Endothelial cell of umbilical vein (primary cell): ENCODE data around the gene CDC25A. TPM values are rescaled to one million over a fixed set of nuclear protein-coding genes. Genes with fewer than 3 reads are reported as not detected.

Source experiments
- BruUV-seq: library from RNA; stranded (reverse); fragments of 400-500 nt; replicated peaks from 2 replicates; lab custom pipeline; 2021; lab: Mats Ljungman, UMichigan
- CTCF ChIA-PET: fragments of 300-600, 350-600 bp; sonication (Branson Sonifier 250); formaldehyde crosslinking; loops from one replicate; lab custom pipeline; 2021; ENCODE audit warnings: antibody characterized with exemption, inconsistent platforms; lab: Charles Lee
- POLR2A ChIA-PET: fragments of 300-600, 350-600 bp; sonication (Branson Sonifier 250); formaldehyde crosslinking; loops from one replicate; lab custom pipeline; 2021; ENCODE audit warnings: antibody characterized with exemption, inconsistent platforms; lab: Charles Lee
- DNase-seq: peaks from one replicate; pipeline ENCODE4 v3.0.0-alpha.2; 2011; ENCODE audit warnings: low read depth, low spot score
- FAIRE-seq: peaks from 2 replicates; lab custom pipeline; 2011; peaks lifted over from hg19 to GRCh38; lab: Jason Lieb, UNC
- H2AFZ ChIP-seq: 2 replicates; pipeline ENCODE4 v1.6.0; 2012; ENCODE audit warnings: low read depth, low read length, control low read depth, inconsistent platforms
- H3K27ac ChIP-seq: 2 replicates; pipeline ENCODE4 v1.5.1; 2011; ENCODE audit warnings: low read depth, mild to moderate bottlenecking, control low read depth, low read length, moderate library complexity; ENCODE audit not compliant: insufficient read depth
- H3K27me3 ChIP-seq, 2 experiments: 2 replicates each; pipeline versions ENCODE4 v1.6.0 to v1.6.1; 2011; ENCODE audit warnings: low read length in 2 of 2, mixed read lengths in 1 of 2; ENCODE audit not compliant: control insufficient read depth in 2 of 2, insufficient read depth in 2 of 2
- H3K36me3 ChIP-seq, 2 experiments: 2 replicates in 1 of 2; 3 replicates in 1 of 2; pipeline ENCODE4 v1.5.1; 2011; ENCODE audit warnings: low read length in 2 of 2, mild to moderate bottlenecking in 1 of 2, moderate library complexity in 1 of 2; ENCODE audit not compliant: control insufficient read depth in 2 of 2, insufficient read depth in 2 of 2; ENCODE audit errors: extremely low read depth in 1 of 2
- H3K4me1 ChIP-seq: 3 replicates; pipeline ENCODE4 v1.5.1; 2011; ENCODE audit warnings: mild to moderate bottlenecking, low read length; ENCODE audit not compliant: control insufficient read depth, insufficient read depth; ENCODE audit errors: extremely low read depth
- H3K4me2 ChIP-seq: 2 replicates; pipeline ENCODE4 v1.6.1; 2011; ENCODE audit warnings: low read length, control low read depth, mixed read lengths; ENCODE audit not compliant: insufficient read depth
- H3K4me3 ChIP-seq, 3 experiments: fragments of 200-600 bp in 1 of 3; sonication (generic), shearing (Covaris generic) in 1 of 3; replicated peaks in 1 of 3; 2 replicates each; pipeline ENCODE4 v1.5.1; 2011 to 2016; ENCODE audit warnings: control low read depth in 3 of 3, low read length in 3 of 3, mild to moderate bottlenecking in 2 of 3, inconsistent platforms in 1 of 3, low read depth in 1 of 3, moderate library complexity in 1 of 3; ENCODE audit not compliant: insufficient read depth in 1 of 3
- H3K79me2 ChIP-seq: 2 replicates; pipeline ENCODE4 v1.6.0; 2012; ENCODE audit warnings: low read length, inconsistent platforms; ENCODE audit not compliant: control insufficient read depth, insufficient read depth
- H3K9ac ChIP-seq: replicated peaks from 2 replicates; pipeline ENCODE3; 2011; ENCODE audit warnings: low read length, control low read depth; ENCODE audit not compliant: insufficient read depth; ENCODE audit errors: extremely low read depth
- H3K9me1 ChIP-seq: replicated peaks from 3 replicates; pipeline ENCODE4 v1.6.0; 2011; ENCODE audit warnings: mild to moderate bottlenecking, low read length; ENCODE audit not compliant: control insufficient read depth, insufficient read depth; ENCODE audit errors: extremely low read depth
- H3K9me3 ChIP-seq: replicated peaks from 2 replicates; pipeline ENCODE4 v1.5.1; 2012; ENCODE audit warnings: low read length, inconsistent platforms; ENCODE audit not compliant: control insufficient read depth, insufficient read depth
- H4K20me1 ChIP-seq: replicated peaks from 2 replicates; pipeline ENCODE3; 2011; ENCODE audit warnings: mild to moderate bottlenecking, low read length; ENCODE audit not compliant: control insufficient read depth, insufficient read depth; ENCODE audit errors: extremely low read depth
- CTCF ChIP-seq, 2 donors: IDR thresholded peaks; 1 replicate in 1 of 2; 2 replicates in 1 of 2; pipeline ENCODE4 v1.5.1; 2011; ENCODE audit warnings: low read length in 2 of 2, mild to moderate bottlenecking in 2 of 2, moderate library complexity in 2 of 2, control low read depth in 1 of 2, inconsistent platforms in 1 of 2, low read depth in 1 of 2; ENCODE audit not compliant: insufficient read depth in 1 of 2; ENCODE audit errors: extremely low read depth in 1 of 2
- EZH2 ChIP-seq: IDR thresholded peaks from 2 replicates; pipeline ENCODE4 v1.6.1; 2012; ENCODE audit warnings: borderline replicate concordance, low read depth, mild to moderate bottlenecking, moderate library complexity, low read length, inconsistent platforms; ENCODE audit not compliant: severe bottlenecking
- FOS ChIP-seq: IDR thresholded peaks from 2 replicates; pipeline ENCODE4 v1.6.1; 2011; ENCODE audit warnings: mild to moderate bottlenecking, low read length, moderate library complexity, borderline replicate concordance; ENCODE audit not compliant: insufficient read depth
- GATA2 ChIP-seq: IDR thresholded peaks from 2 replicates; pipeline ENCODE4 v1.7.0; 2011; ENCODE audit warnings: low read depth, mild to moderate bottlenecking, moderate library complexity, mixed read lengths, low read length; ENCODE audit not compliant: insufficient read length, insufficient read depth
- JUN ChIP-seq: IDR thresholded peaks from 2 replicates; pipeline ENCODE4 v1.6.1; 2011; ENCODE audit warnings: borderline replicate concordance, low read depth; ENCODE audit not compliant: insufficient read length, insufficient read depth
- MYC ChIP-seq: IDR thresholded peaks from one replicate; pipeline ENCODE4 v1.6.1; 2011; ENCODE audit warnings: mild to moderate bottlenecking, low read depth, low read length
- POLR2A ChIP-seq: IDR thresholded peaks from 2 replicates; pipeline ENCODE4 v1.6.1; 2012; ENCODE audit warnings: low read depth, mild to moderate bottlenecking, control low read depth, low read length
- POLR2AphosphoS5 ChIP-seq: IDR thresholded peaks from 2 replicates; pipeline ENCODE4 v1.6.1; 2012; ENCODE audit warnings: low read depth, mild to moderate bottlenecking, control low read depth, low read length, moderate library complexity; ENCODE audit not compliant: insufficient read depth
- dilution Hi-C: fragments of 300-500 bp; cut with MboI; formaldehyde crosslinking; loops from one replicate; pipeline ENCODE4 v1.15.0; 2019; ENCODE audit warnings: low sequenced_read_pairs; ENCODE audit not compliant: extremely low pct_ligation_motif_present
- intact Hi-C: fragments of 100-400 bp; cut with micrococcal nuclease; formaldehyde crosslinking; loops from one replicate; pipeline ENCODE4 v1.10.0; 2022
- polyA plus RNA-seq, 4 experiments: library from polyadenylated mRNA; depleted of rRNA in 3 of 4; stranded (reverse) in 3 of 4; unstranded in 1 of 4; fragments of >200 nt; gene quantifications; 2 replicates each; pipeline versions ENCODE4 v1.2.1 to v1.2.3, GENCODE V29; 2011 to 2012; ENCODE audit warnings: missing spikeins in 1 of 4
- total RNA-seq: library from RNA; stranded (reverse); gene quantifications from 2 replicates; pipeline ENCODE4 v1.2.3, GENCODE V29; 2021
- TF ChIP-seq, protein P1 (sequence below): IDR thresholded peaks from 2 replicates; pipeline ENCODE4 v1.6.1; 2011; ENCODE audit not compliant: insufficient read depth, insufficient read length

The CDC25A gene
- total and polyA plus RNA-seq, 2 donors (not counting 3 experiments of a cell fraction or from before 2014, with no cell fraction given), result 5.5 to 18.4 TPM

DNA sequence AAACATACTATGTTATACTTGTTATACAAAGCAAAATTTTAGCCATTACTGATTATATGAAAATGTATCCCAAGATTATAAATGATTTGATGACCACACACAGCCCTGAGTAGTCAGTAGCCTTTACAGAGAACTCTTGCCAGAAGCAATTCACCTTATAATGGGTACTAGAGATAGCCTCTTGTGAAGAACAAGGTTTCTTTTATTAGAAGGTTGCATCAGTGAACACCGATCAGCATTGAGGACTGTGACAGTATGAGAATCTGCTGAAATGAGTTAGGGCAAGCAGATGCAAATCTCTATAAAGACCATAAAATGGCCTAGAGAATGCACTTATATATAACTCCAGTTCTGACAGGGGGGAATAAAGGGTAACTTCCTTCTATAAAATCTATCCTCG, 10.1 kb downstream of the CDC25A start:
- no TSS peak for BruUV-seq
- Histone ChIP-seq H3K4me2 (no peak overlapping the region), H3K79me2 (peaks cover 36% of the 10 kb centered on the region), H2AFZ (no peak overlapping the region), H3K9ac (no peak overlapping the region), H3K27ac (no peak overlapping the region), H3K9me3 (no peaks in the 10 kb centered on the region), H4K20me1 (no peaks in the 10 kb centered on the region), H3K4me3 (no peak overlapping the region), H3K9me1 (no peaks in the 10 kb centered on the region), H3K4me1 (no peaks in the 10 kb centered on the region), H3K36me3 (peaks cover 22 to 38% of the 10 kb centered on the region in 2 experiments), H3K27me3 (no peaks in the 10 kb centered on the region)
- dilution Hi-C loops (no loop called here), intact Hi-C loops (no loop called here)
- FAIRE-seq, result no peak
- DNase-seq, result no peak
- ChIA-PET CTCF (no interaction called here), POLR2A (no interaction called here)
- TF ChIP-seq, protein P1, sequence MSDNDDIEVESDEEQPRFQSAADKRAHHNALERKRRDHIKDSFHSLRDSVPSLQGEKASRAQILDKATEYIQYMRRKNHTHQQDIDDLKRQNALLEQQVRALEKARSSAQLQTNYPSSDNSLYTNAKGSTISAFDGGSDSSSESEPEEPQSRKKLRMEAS, result no peak
- TF ChIP-seq MYC, result no peak
- TF ChIP-seq JUN, result no peak
- TF ChIP-seq POLR2AphosphoS5, result no peak
- no peak for TF ChIP-seq CTCF (IDR thresholded peaks at IDR 0.05; ENCODE audit: extremely low read depth in 1 of 2, insufficient read depth in 1 of 2, low read depth in 1 of 2, low read length in 2 of 2)
- TF ChIP-seq FOS, result no peak
- no peak for TF ChIP-seq POLR2A
- TF ChIP-seq GATA2, result no peak
- TF ChIP-seq EZH2, result no peak
